ENCODE measurements around the gene SSPN. TPM values are rescaled to one million over a fixed set of nuclear protein-coding genes. Genes with fewer than 3 reads are reported as not detected.

Gene SSPN
- total RNA-seq, 2 experiments from 2014 or later, result not detected

- no peaks in the 10 kb centered on the region for H3K27me3 Mint-ChIP-seq
- POLR2A ChIA-PET, result no interaction called here
- peaks cover 4% of the 10 kb centered on the region for H3K4me1 Mint-ChIP-seq
- no peak overlapping the region for H3K4me3 Mint-ChIP-seq
- H3K9me3 Mint-ChIP-seq (ENCODE audit: low read depth), result no peaks in the 10 kb centered on the region
- CTCF ChIA-PET, result no interaction called here
- no peaks in the 10 kb centered on the region for H3K36me3 Mint-ChIP-seq (ENCODE audit: low read depth)
- intact Hi-C loops (cut with DNase I, micrococcal nuclease), result no loop called here
- no peak overlapping the region for H3K27ac Mint-ChIP-seq
- DNase-seq (no peak), ATAC-seq (no peak)
Observed at GRCh38 chr12:26280869-26281268, 85.5 kb downstream of the SSPN start.

DNA sequence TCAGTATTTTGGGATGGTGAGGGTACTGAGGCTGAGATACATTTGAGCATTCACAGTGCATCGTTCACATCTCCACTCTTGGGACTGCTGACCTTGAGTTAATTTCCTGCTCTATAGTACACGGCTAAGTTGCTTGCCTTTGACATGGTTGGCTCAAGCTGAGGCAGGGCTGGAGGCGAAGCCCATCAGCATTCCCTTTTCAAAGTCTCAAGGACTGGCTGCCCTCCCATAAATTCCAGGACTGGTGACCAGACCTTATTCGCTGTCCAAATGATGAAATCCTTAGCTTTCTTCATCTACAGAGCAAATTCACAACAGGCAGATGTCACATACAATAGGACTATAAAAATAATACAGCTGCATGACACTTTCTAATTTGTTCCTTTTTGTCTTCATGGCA is 85.9 kb downstream of the SSPN start:
- Mint-ChIP-seq H3K4me1 (peaks cover 4% of the 10 kb centered on the region), H3K36me3 (ENCODE audit: low read depth) (no peaks in the 10 kb centered on the region), H3K27me3 (no peaks in the 10 kb centered on the region), H3K27ac (no peak overlapping the region), H3K9me3 (ENCODE audit: low read depth) (no peaks in the 10 kb centered on the region), H3K4me3 (no peak overlapping the region)
- DNase-seq (no peak), ATAC-seq (no peak)
- ChIA-PET POLR2A (no interaction called here), CTCF (no interaction called here)
- intact Hi-C loops (cut with DNase I, micrococcal nuclease), result no loop called here

DNA sequence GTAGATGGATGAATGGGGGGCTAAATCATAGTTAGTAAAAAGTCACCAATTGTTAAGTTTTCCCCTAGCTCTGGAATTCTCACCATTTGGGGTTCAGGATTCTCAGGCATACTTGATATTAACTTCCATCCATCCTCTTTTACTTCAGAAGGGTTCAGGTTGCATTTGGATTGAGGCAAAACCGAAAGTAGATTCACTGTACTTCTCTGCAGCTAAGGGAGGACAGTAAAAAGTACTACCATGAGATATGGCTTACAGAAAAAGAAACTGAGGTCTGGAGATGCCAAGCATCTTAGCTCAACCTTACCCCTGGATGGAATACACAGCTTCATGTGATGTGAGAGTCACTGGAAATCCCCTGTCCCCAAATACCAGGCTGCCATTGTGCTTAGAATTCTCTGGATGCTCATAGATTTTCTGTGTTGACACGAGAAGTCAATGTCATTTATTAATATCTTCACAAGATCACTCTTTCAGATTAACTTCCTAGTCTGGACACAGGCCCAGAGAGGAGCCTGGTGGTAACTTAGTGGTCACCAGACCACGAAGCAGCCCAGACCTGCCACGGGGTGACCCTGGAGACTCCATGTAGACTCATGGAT is 87.1 kb downstream of the SSPN start:
- Mint-ChIP-seq H3K36me3 (ENCODE audit: low read depth) (no peaks in the 10 kb centered on the region), H3K27ac (no peak overlapping the region)

GRCh38 chr12:26283046-26283445 is 87.7 kb downstream of the SSPN start:
- POLR2A ChIA-PET, result interaction anchor here (0.6 kb wide), 1 partner anchor 447 kb away, joined by 3 read pairs; no protein-coding TSS in a partner anchor
- CTCF ChIA-PET, result interaction anchor here (0.6 kb wide), 1 partner anchor 10 kb away, joined by 3 read pairs; no protein-coding TSS in a partner anchor
- no peaks in the 10 kb centered on the region for H3K36me3 Mint-ChIP-seq (ENCODE audit: low read depth)
- intact Hi-C loops (cut with DNase I, micrococcal nuclease), result no loop called here
- no peaks in the 10 kb centered on the region for H3K9me3 Mint-ChIP-seq (ENCODE audit: low read depth)
- ATAC-seq (no peak), DNase-seq (no peak)
- no peak overlapping the region for H3K27ac Mint-ChIP-seq
- H3K4me3 Mint-ChIP-seq, result no peak overlapping the region
- H3K4me1 Mint-ChIP-seq, result peaks cover 4% of the 10 kb centered on the region
- no peaks in the 10 kb centered on the region for H3K27me3 Mint-ChIP-seq

More for the DNA sequence above, 87.1 kb downstream of the SSPN start:
- Mint-ChIP-seq H3K4me3 (no peak overlapping the region), H3K27me3 (no peaks in the 10 kb centered on the region), H3K4me1 (peaks cover 4% of the 10 kb centered on the region), H3K9me3 (ENCODE audit: low read depth) (no peaks in the 10 kb centered on the region)
- ATAC-seq (no peak), DNase-seq (no peak)
- intact Hi-C loops (cut with DNase I, micrococcal nuclease), result no loop called here
- POLR2A ChIA-PET, result no interaction called here
- CTCF ChIA-PET, result no interaction called here

DNA sequence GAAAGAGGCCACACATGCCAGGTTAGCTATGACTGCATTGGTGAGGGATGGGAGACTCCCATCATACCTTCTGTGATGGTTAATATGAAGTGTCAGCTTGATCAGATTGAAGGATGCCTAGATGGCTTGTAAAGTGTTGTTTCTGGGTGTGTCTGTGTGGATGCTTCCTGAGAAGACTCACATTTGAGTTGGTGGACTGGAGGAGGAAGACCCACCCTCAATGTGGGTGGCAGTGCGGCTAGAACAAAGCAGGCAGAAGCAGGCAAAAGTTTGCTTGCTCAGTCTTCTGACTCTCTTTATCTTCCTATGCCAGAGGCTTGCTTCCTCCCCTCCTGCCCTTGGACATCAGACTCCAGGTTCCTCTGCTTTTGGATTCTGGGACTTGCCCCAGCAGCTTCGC is 88.2 kb downstream of the SSPN start:
- Mint-ChIP-seq H3K4me1 (peaks cover 4% of the 10 kb centered on the region), H3K4me3 (no peak overlapping the region), H3K27ac (no peak overlapping the region), H3K27me3 (no peaks in the 10 kb centered on the region), H3K9me3 (ENCODE audit: low read depth) (no peaks in the 10 kb centered on the region), H3K36me3 (ENCODE audit: low read depth) (no peaks in the 10 kb centered on the region)
- CTCF ChIA-PET, result interaction anchor here (0.6 kb wide), 1 partner anchor 10 kb away, joined by 3 read pairs; no protein-coding TSS in a partner anchor
- intact Hi-C loops (cut with DNase I, micrococcal nuclease), result no loop called here
- no peak for ATAC-seq
- POLR2A ChIA-PET, result interaction anchor here (0.6 kb wide), 1 partner anchor 447 kb away, joined by 3 read pairs; no protein-coding TSS in a partner anchor
- DNase-seq, result no peak

- no peaks in the 10 kb centered on the region for H3K9me3 Mint-ChIP-seq (ENCODE audit: low read depth)
- no peaks in the 10 kb centered on the region for H3K27me3 Mint-ChIP-seq
- DNase-seq (no peak), ATAC-seq (no peak)
- H3K36me3 Mint-ChIP-seq (ENCODE audit: low read depth), result no peaks in the 10 kb centered on the region
- no peak overlapping the region for H3K27ac Mint-ChIP-seq
- CTCF ChIA-PET, result no interaction called here
- POLR2A ChIA-PET, result no interaction called here
- intact Hi-C loops (cut with DNase I, micrococcal nuclease), result no loop called here
- no peak overlapping the region for H3K4me3 Mint-ChIP-seq
- peaks cover 4% of the 10 kb centered on the region for H3K4me1 Mint-ChIP-seq
Observed at GRCh38 chr12:26285401-26285800, 90.0 kb downstream of the SSPN start.

GRCh38 chr12:26286186-26286585 is 90.8 kb downstream of the SSPN start:
- DNase-seq, result no peak
- ATAC-seq, result no peak
- Mint-ChIP-seq H3K4me1 (peaks cover 8% of the 10 kb centered on the region), H3K9me3 (ENCODE audit: low read depth) (no peaks in the 10 kb centered on the region), H3K27me3 (no peaks in the 10 kb centered on the region), H3K4me3 (no peak overlapping the region), H3K27ac (no peak overlapping the region), H3K36me3 (ENCODE audit: low read depth) (no peaks in the 10 kb centered on the region)
- intact Hi-C loops (cut with DNase I, micrococcal nuclease), result no loop called here
- CTCF ChIA-PET, result no interaction called here
- POLR2A ChIA-PET, result no interaction called here

- no peak for ATAC-seq
- H3K27me3 Mint-ChIP-seq, result no peaks in the 10 kb centered on the region
- H3K9me3 Mint-ChIP-seq (ENCODE audit: low read depth), result no peaks in the 10 kb centered on the region
- intact Hi-C loops (cut with DNase I, micrococcal nuclease), result no loop called here
- no peaks in the 10 kb centered on the region for H3K36me3 Mint-ChIP-seq (ENCODE audit: low read depth)
- no peak for DNase-seq
- ChIA-PET POLR2A (no interaction called here), CTCF (interaction anchor here (0.5 to 2.0 kb wide), 2 partner anchors 11 to 163 kb away, joined by 3 to 8 read pairs; partner anchors contain the start of gene BHLHE41)
- H3K4me1 Mint-ChIP-seq, result peaks cover 8% of the 10 kb centered on the region
- H3K27ac Mint-ChIP-seq, result no peak overlapping the region
- H3K4me3 Mint-ChIP-seq, result no peak overlapping the region
Observed at GRCh38 chr12:26287671-26288381, 92.5 kb downstream of the SSPN start.

DNA sequence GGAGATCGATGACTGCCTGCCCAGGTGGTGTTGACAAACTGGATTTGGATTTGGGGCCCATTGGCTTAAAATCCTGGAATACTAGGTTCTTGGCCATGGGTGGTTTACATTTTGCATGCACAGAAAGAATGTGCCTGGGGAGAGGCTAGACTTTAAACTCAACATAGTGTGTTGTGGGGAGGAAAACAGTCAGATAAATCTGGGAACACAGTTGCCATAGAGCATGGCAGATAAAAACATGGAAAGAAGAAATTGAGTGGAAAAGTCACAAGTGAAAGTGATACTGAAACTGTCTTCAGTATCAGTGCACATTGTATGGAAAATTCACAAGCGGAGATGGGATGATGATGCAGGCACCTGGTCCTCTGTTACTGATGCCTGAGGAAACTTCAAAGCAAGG is 95.2 kb downstream of the SSPN start:
- DNase-seq (no peak), ATAC-seq (no peak)
- H3K27ac Mint-ChIP-seq, result no peak overlapping the region
- ChIA-PET POLR2A (no interaction called here), CTCF (no interaction called here)
- H3K4me1 Mint-ChIP-seq, result peaks cover 4% of the 10 kb centered on the region
- intact Hi-C loops (cut with DNase I, micrococcal nuclease), result no loop called here
- no peaks in the 10 kb centered on the region for H3K9me3 Mint-ChIP-seq (ENCODE audit: low read depth)
- no peaks in the 10 kb centered on the region for H3K36me3 Mint-ChIP-seq (ENCODE audit: low read depth)
- H3K27me3 Mint-ChIP-seq, result no peaks in the 10 kb centered on the region
- no peak overlapping the region for H3K4me3 Mint-ChIP-seq

GRCh38 chr12:26292596-26292995 is 97.2 kb downstream of the SSPN start:
- H3K4me1 Mint-ChIP-seq, result peaks cover 7% of the 10 kb centered on the region
- no peaks in the 10 kb centered on the region for H3K9me3 Mint-ChIP-seq (ENCODE audit: low read depth)
- CTCF ChIA-PET, result no interaction called here
- no peak overlapping the region for H3K27ac Mint-ChIP-seq
- H3K27me3 Mint-ChIP-seq, result peaks cover 3% of the 10 kb centered on the region
- intact Hi-C loops (cut with DNase I, micrococcal nuclease), result no loop called here
- no peak for DNase-seq
- no peak for ATAC-seq
- no peak overlapping the region for H3K4me3 Mint-ChIP-seq
- H3K36me3 Mint-ChIP-seq (ENCODE audit: low read depth), result no peaks in the 10 kb centered on the region
- POLR2A ChIA-PET, result no interaction called here

GRCh38 chr12:26293612-26294011 is 98.2 kb downstream of the SSPN start:
- no peak overlapping the region for H3K27ac Mint-ChIP-seq
- H3K4me1 Mint-ChIP-seq, result peaks cover 16% of the 10 kb centered on the region
- peaks cover 3% of the 10 kb centered on the region for H3K27me3 Mint-ChIP-seq
- H3K9me3 Mint-ChIP-seq (ENCODE audit: low read depth), result no peaks in the 10 kb centered on the region
- intact Hi-C loops (cut with DNase I, micrococcal nuclease), result no loop called here
- ChIA-PET POLR2A (no interaction called here), CTCF (interaction anchor here (0.6 to 0.8 kb wide), 2 partner anchors 10 to 20 kb away, joined by 3 read pairs; no protein-coding TSS in a partner anchor)
- no peak for DNase-seq
- ATAC-seq, result no peak
- no peaks in the 10 kb centered on the region for H3K36me3 Mint-ChIP-seq (ENCODE audit: low read depth)
- no peak overlapping the region for H3K4me3 Mint-ChIP-seq

DNA sequence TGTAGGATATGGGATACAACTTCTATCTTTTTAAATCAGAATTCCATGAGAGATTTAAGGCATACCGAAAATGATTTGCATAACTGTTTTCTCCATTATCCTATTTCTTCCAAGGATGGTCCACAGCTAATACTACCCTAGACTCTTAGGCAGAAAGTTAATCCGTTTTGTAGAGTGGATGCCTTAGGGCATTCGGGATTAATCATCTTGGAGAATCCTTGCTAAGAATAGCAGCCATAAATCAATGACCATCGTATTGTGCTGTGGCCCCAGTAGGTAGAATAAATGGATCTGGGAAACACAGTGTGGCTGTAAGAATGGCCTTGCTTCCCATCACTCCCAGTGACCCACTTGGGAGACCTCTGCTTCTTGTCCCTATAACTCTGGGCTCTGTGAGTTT is 99.6 kb downstream of the SSPN start:
- Mint-ChIP-seq H3K27me3 (peaks cover 7% of the 10 kb centered on the region), H3K36me3 (ENCODE audit: low read depth) (no peaks in the 10 kb centered on the region), H3K27ac (no peak overlapping the region), H3K4me3 (no peak overlapping the region), H3K4me1 (peaks cover 28% of the 10 kb centered on the region), H3K9me3 (ENCODE audit: low read depth) (no peaks in the 10 kb centered on the region)
- ChIA-PET POLR2A (no interaction called here), CTCF (no interaction called here)
- no peak for ATAC-seq
- no peak for DNase-seq
- intact Hi-C loops (cut with DNase I, micrococcal nuclease), result no loop called here

Measured in activated CD4-positive, alpha-beta T cell treated with anti-CD3 and anti-CD28 coated beads for 36 hours (primary cell).